Uterus (tissue), 2 donors: Measurements from ENCODE around the gene HS3ST6.

Source experiments
- POLR2A ChIP-seq, 2 donors: fragments of 450-650 bp; IDR thresholded peaks; one replicate each; pipeline ENCODE4 v1.6.1; 2016; ENCODE audit warnings: antibody characterized with exemption in 2 of 2, mild to moderate bottlenecking in 1 of 2, moderate library complexity in 1 of 2
- TF ChIP-seq, protein P1 (sequence below), 4 experiments: fragments of 200-600 bp in 2 of 4; fragments of 450-650 bp in 2 of 4; sonication (generic) in 2 of 4; IDR thresholded peaks; one replicate each; pipeline ENCODE4 v1.5.1; 2016 to 2019; ENCODE audit warnings: antibody characterized with exemption in 4 of 4, mild to moderate bottlenecking in 2 of 4, moderate library complexity in 1 of 4

DNA sequence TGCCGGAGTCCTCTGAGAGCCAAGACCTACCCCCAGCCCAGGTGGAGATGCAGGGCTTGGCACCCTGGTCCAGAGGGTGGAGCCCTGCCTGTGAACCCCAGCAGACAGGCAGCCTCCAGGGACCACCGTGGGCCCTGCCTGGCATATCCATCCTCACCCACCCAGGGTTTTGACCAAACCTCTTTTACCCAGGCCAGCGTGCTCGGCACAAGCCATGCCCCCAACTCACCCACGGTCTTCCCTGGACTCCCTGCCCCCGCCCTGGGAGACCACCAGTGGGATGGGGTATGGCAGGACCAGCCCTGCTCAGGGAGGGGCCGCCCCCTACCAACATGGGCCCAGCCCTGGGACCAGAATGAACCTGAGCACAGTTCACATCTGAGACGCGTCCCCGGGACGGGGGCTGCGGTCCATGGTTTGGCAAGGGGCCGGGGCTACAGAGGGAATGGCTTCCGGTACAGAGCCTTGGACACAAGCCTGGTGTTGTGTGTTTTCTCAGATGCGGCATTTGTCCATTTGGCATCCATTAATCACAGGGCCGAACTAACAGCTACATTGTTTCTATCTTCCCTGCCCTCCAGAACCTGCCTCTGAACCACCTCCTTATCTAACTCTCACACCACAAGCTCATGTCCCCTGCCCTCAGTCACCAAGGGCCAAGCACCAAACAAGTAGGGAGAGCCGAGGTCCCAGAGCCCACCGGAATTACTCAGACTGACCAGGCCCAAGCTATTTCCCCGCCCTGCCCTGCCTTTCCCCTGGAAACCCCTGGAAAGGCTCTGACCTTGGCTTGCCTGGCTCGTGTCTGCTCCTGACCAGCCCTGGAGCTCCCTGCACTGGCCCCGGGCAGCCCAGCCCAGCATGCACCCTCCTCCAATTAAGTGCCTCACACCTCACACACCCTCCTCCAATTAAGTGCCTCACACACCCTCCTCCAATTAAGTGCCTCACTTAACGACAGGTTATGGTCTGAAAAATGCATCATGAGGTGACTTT lies 14.1 kb downstream of the HS3ST6 start:
- TF ChIP-seq POLR2A (IDR thresholded peaks at IDR 0.05): no peak
- TF ChIP-seq, protein P1, sequence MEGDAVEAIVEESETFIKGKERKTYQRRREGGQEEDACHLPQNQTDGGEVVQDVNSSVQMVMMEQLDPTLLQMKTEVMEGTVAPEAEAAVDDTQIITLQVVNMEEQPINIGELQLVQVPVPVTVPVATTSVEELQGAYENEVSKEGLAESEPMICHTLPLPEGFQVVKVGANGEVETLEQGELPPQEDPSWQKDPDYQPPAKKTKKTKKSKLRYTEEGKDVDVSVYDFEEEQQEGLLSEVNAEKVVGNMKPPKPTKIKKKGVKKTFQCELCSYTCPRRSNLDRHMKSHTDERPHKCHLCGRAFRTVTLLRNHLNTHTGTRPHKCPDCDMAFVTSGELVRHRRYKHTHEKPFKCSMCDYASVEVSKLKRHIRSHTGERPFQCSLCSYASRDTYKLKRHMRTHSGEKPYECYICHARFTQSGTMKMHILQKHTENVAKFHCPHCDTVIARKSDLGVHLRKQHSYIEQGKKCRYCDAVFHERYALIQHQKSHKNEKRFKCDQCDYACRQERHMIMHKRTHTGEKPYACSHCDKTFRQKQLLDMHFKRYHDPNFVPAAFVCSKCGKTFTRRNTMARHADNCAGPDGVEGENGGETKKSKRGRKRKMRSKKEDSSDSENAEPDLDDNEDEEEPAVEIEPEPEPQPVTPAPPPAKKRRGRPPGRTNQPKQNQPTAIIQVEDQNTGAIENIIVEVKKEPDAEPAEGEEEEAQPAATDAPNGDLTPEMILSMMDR (IDR thresholded peaks at IDR 0.05): no peak
